HepG2 (cell line): ENCODE data around the gene TMEM238. TPM values are rescaled to one million over a fixed set of nuclear protein-coding genes. Genes with fewer than 3 reads are reported as not detected.

Experiments
- ATAC-seq: fragments of 200-7000 bp; cut with Tn5 transposase; 3 replicates; pipeline ENCODE4 v1.9.1; 2020; ENCODE audit warnings: mild to moderate bottlenecking, moderate library complexity
- BruUV-seq: library from RNA; stranded (reverse); fragments of 400-500 nt; replicated peaks from 2 replicates; lab custom pipeline; 2021; lab: Mats Ljungman, UMichigan
- CTCF ChIA-PET: fragments of 300-600 bp; formaldehyde crosslinking; extraction: SDS; loops from one replicate; lab custom pipeline; 2021; ENCODE audit warnings: low total read pairs, inconsistent platforms, low intra/inter-chr PET ratio; lab: Yijun Ruan, JAX
- POLR2A ChIA-PET: fragments of 350-600 bp; sonication (Branson Sonifier 250); formaldehyde crosslinking; loops from one replicate; lab custom pipeline; 2020; ENCODE audit warnings: antibody characterized with exemption, inconsistent platforms; lab: Yijun Ruan, JAX
- DNase-seq: peaks from one replicate; pipeline ENCODE4 v3.0.0-alpha.2; 2015; ENCODE audit warnings: low spot score
- FAIRE-seq: peaks from 3 replicates; lab custom pipeline; 2011; peaks lifted over from hg19 to GRCh38; lab: Jason Lieb, UNC
- H2AFZ ChIP-seq: one replicate; pipeline ENCODE4 v1.6.1; 2011; ENCODE audit warnings: low read length, inconsistent platforms
- H3K27ac ChIP-seq: fragments of 300-600 bp; 3 replicates; pipeline ENCODE4 v1.8.0; 2011; ENCODE audit warnings: mixed run types, mild to moderate bottlenecking, mixed read lengths, low read length, inconsistent platforms; ENCODE audit not compliant: insufficient read depth; ENCODE audit errors: extremely low read length
- H3K27me3 ChIP-seq, 2 experiments: fragments of 200-600 bp in 1 of 2; 2 replicates in 1 of 2; 3 replicates in 1 of 2; pipeline versions ENCODE4 v1.6.0 to v1.8.0; 2011; ENCODE audit warnings: low read length in 2 of 2, mild to moderate bottlenecking in 2 of 2, moderate library complexity in 2 of 2, inconsistent platforms in 1 of 2; ENCODE audit not compliant: insufficient read depth in 2 of 2, control insufficient read depth in 1 of 2
- H3K36me3 ChIP-seq, 2 experiments: fragments of 200-600 bp in 1 of 2; replicated peaks in 1 of 2; 2 replicates in 1 of 2; 3 replicates in 1 of 2; pipeline versions ENCODE4 v1.5.1 to v1.8.0; 2011; ENCODE audit warnings: low read length in 2 of 2, inconsistent platforms in 1 of 2; ENCODE audit not compliant: insufficient read depth in 2 of 2, control insufficient read depth in 1 of 2
- H3K4me1 ChIP-seq: 2 replicates; pipeline ENCODE4 v1.5.1; 2012; ENCODE audit warnings: low read length, inconsistent platforms; ENCODE audit not compliant: insufficient read depth
- H3K4me2 ChIP-seq: 2 replicates; pipeline ENCODE4 v1.6.0; 2011; ENCODE audit warnings: low read depth, low read length, inconsistent platforms
- H3K4me3 ChIP-seq, 3 experiments: fragments of 200-600 bp in 1 of 3; sonication (generic), shearing (Covaris generic) in 1 of 3; replicated peaks in 1 of 3; 2 replicates each; pipeline ENCODE4 v1.5.1; 2011 to 2016; ENCODE audit warnings: low read length in 3 of 3, inconsistent platforms in 2 of 3, low read depth in 2 of 3, mild to moderate bottlenecking in 2 of 3, control low read depth in 1 of 3, mixed read lengths in 1 of 3; ENCODE audit not compliant: insufficient read depth in 1 of 3
- H3K79me2 ChIP-seq: one replicate; pipeline ENCODE4 v1.6.1; 2011; ENCODE audit warnings: low read length, inconsistent platforms; ENCODE audit not compliant: insufficient read depth
- H3K9ac ChIP-seq: 2 replicates; pipeline ENCODE4 v1.6.0; 2011; ENCODE audit warnings: mild to moderate bottlenecking, low read depth, low read length, inconsistent platforms; ENCODE audit not compliant: insufficient read depth
- H3K9me3 ChIP-seq: 2 replicates; pipeline ENCODE4 v1.5.1; 2012; ENCODE audit warnings: mild to moderate bottlenecking, low read length
- H4K20me1 ChIP-seq: 2 replicates; pipeline ENCODE4 v1.6.0; 2011; ENCODE audit warnings: inconsistent platforms, mild to moderate bottlenecking, low read length, moderate library complexity; ENCODE audit not compliant: insufficient read depth
- AGO2 ChIP-seq: fragments of 200-400 bp; formaldehyde crosslinking; optimal IDR thresholded peaks from 2 replicates; pipeline ENCODE3; 2017; ENCODE audit warnings: mild to moderate bottlenecking, low read depth, low read length, moderate library complexity
- HOXA5 ChIP-seq: sonication (generic); formaldehyde crosslinking; IDR thresholded peaks from 2 replicates; pipeline ENCODE4 v1.4.0; 2020; ENCODE audit warnings: missing genetic modification reagents
- HOXD1 ChIP-seq: sonication (generic); formaldehyde crosslinking; IDR thresholded peaks from 2 replicates; pipeline ENCODE4 v1.5.0; 2020; ENCODE audit warnings: missing genetic modification reagents
- KLF16 ChIP-seq, 2 experiments: sonication (generic) in 1 of 2; formaldehyde crosslinking in 1 of 2; IDR thresholded peaks; 2 replicates each; pipeline versions ENCODE4 v1.6.1 to v1.8.0; 2016 to 2023; ENCODE audit warnings: missing genetic modification reagents in 2 of 2, missing compliant biosample characterization in 1 of 2
- PAX8 ChIP-seq: sonication (generic); formaldehyde crosslinking; IDR thresholded peaks from 2 replicates; pipeline ENCODE4 v1.8.0; 2022; ENCODE audit warnings: mild to moderate bottlenecking, missing genetic modification reagents, borderline replicate concordance
- PITX1 ChIP-seq: sonication (generic); formaldehyde crosslinking; IDR thresholded peaks from 2 replicates; pipeline ENCODE4 v1.5.1; 2020; ENCODE audit warnings: mild to moderate bottlenecking, missing genetic modification reagents
- SKIL ChIP-seq: sonication (generic); formaldehyde crosslinking; IDR thresholded peaks from 2 replicates; pipeline ENCODE4 v1.8.0; 2022; ENCODE audit warnings: missing genetic modification reagents, mild to moderate bottlenecking, moderate library complexity, borderline replicate concordance
- TBP ChIP-seq: sonication (generic); formaldehyde crosslinking; IDR thresholded peaks from 2 replicates; pipeline ENCODE4 v1.5.0; 2020; ENCODE audit warnings: missing genetic modification reagents
- TMF1 ChIP-seq: sonication (generic); formaldehyde crosslinking; IDR thresholded peaks from 2 replicates; pipeline ENCODE4 v1.8.1; 2022; ENCODE audit warnings: low read depth, missing genetic modification reagents
- ZBTB7B ChIP-seq: sonication (generic); formaldehyde crosslinking; IDR thresholded peaks from 2 replicates; pipeline ENCODE4 v1.4.0; 2020; ENCODE audit warnings: missing genetic modification reagents
- ZFP82 ChIP-seq: sonication (generic); formaldehyde crosslinking; IDR thresholded peaks from 2 replicates; pipeline ENCODE4 v1.5.1; 2020; ENCODE audit warnings: mild to moderate bottlenecking, missing genetic modification reagents, borderline replicate concordance
- ZNF18 ChIP-seq: sonication (generic); formaldehyde crosslinking; IDR thresholded peaks from 2 replicates; pipeline ENCODE4 v1.8.0; 2022; ENCODE audit warnings: mild to moderate bottlenecking, missing genetic modification reagents; ENCODE audit not compliant: insufficient replicate concordance
- ZNF274 ChIP-seq: sonication (generic); formaldehyde crosslinking; IDR thresholded peaks from 2 replicates; pipeline ENCODE4 v1.5.1; 2020; ENCODE audit warnings: mild to moderate bottlenecking, missing genetic modification reagents
- ZNF34 ChIP-seq: sonication (generic); formaldehyde crosslinking; IDR thresholded peaks from 2 replicates; pipeline ENCODE4 v1.4.0; 2020; ENCODE audit warnings: mild to moderate bottlenecking, missing genetic modification reagents, borderline replicate concordance
- ZNF484 ChIP-seq: sonication (generic); formaldehyde crosslinking; IDR thresholded peaks from 2 replicates; pipeline ENCODE4 v1.5.1; 2020; ENCODE audit warnings: mild to moderate bottlenecking, low read depth, missing genetic modification reagents, borderline replicate concordance
- ZNF672 ChIP-seq: sonication (generic); formaldehyde crosslinking; IDR thresholded peaks from 2 replicates; pipeline ENCODE4 v1.8.1; 2022; ENCODE audit warnings: missing genetic modification reagents
- ZNF678 ChIP-seq: sonication (generic); formaldehyde crosslinking; IDR thresholded peaks from 2 replicates; pipeline ENCODE4 v1.4.0; 2020; ENCODE audit warnings: mild to moderate bottlenecking, missing genetic modification reagents
- WGBS: methylation state at CpG from one replicate; pipeline ENCODE4 v1.1.6; 2017; ENCODE audit warnings: low lambda C conversion rate; 5-methylcytosine and 5-hydroxymethylcytosine counted together
- in situ Hi-C: cut with HindIII; loops from 2 replicates; pipeline ENCODE4 v1.10.0; 2017; ENCODE audit warnings: low pct_unique_long_range_greater_than_20kb; ENCODE audit not compliant: extremely low pct_ligation_motif_present
- intact Hi-C: fragments of 100-400 bp; cut with micrococcal nuclease; formaldehyde crosslinking; loops from one replicate; pipeline ENCODE4 v1.10.0; 2022; ENCODE audit not compliant: unreplicated experiment
- polyA plus RNA-seq, 8 experiments: library from polyadenylated mRNA; depleted of rRNA in 3 of 8; stranded (reverse) in 7 of 8; unstranded in 1 of 8; fragments of >200 nt; fragmentation: Illumina TruSeq in 4 of 8; extraction: Trizol in 4 of 8; gene quantifications; 2 replicates each; pipeline versions ENCODE4 v1.2.1 to v1.2.3, GENCODE V29; 2011 to 2016; ENCODE audit warnings: low read depth in 4 of 8, missing spikeins in 1 of 8, mixed read lengths in 1 of 8; ENCODE audit not compliant: insufficient read depth in 1 of 8
- total RNA-seq, 5 experiments: library from RNA; depleted of rRNA; stranded (reverse); fragments of >200 nt; fragmentation: Illumina TruSeq; extraction: Trizol; gene quantifications; 2 replicates each; pipeline ENCODE4 v1.2.3, GENCODE V29; 2016; ENCODE audit warnings: low read depth in 1 of 5
- TF ChIP-seq, protein P1 (sequence below): sonication (generic); formaldehyde crosslinking; IDR thresholded peaks from 2 replicates; pipeline ENCODE4 v1.4.0; 2020; ENCODE audit warnings: mild to moderate bottlenecking, low read depth, missing genetic modification reagents

Gene TMEM238
- total and polyA plus RNA-seq, 2 of the 13 experiments (the other 11 are each of a cell fraction or from before 2014, with no cell fraction given): not detected

DNA sequence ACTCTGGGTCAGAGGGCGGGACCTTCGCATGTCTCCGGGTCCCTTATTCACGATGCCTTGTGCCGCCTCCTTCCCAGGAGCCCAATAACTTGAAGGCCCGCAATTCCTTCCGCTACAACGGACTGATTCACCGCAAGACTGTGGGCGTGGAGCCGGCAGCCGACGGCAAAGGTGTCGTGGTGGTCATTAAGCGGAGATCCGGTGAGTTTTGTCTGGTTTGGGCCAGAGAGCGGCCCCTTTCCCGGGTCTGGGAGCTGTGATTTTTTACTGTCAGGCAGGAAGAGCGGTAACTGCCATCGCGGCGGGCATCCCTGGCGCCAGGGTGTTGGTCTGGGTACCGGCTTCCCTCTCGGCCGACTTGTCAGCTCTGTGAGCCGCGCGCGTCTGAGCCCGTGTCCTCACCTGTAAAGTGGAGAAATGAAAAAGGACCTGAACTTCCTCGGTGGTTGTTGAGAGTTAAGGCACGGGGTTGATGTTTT is 2.4 kb upstream of the TMEM238 start:
- intact Hi-C loops: loop anchor here (5.0 kb wide), 1 partner anchor 54 kb away; no protein-coding TSS in a partner anchor
- in situ Hi-C loops: no loop called here
- Histone ChIP-seq H3K9ac (peak overlapping the region; percentile 96), H4K20me1 (peaks cover 46% of the 10 kb centered on the region), H3K27ac (peak overlapping the region; percentile 67), H2AFZ (no peak overlapping the region), H3K79me2 (peaks cover 30% of the 10 kb centered on the region), H3K9me3 (no peaks in the 10 kb centered on the region), H3K27me3 (no peaks in the 10 kb centered on the region; a peak in 1 of 5 replicates), H3K4me3 (peak overlapping the region; percentile 86 to 100 (median 89)), H3K4me1 (peaks cover 40% of the 10 kb centered on the region), H3K36me3 (peaks cover 16 to 35% of the 10 kb centered on the region in 2 experiments), H3K4me2 (peak overlapping the region; percentile 96)
- BruUV-seq: no TSS peak
- ATAC-seq (no peak), FAIRE-seq (no peak), DNase-seq (no peak)
- ChIA-PET POLR2A (interaction anchor here (0.5 to 9.7 kb wide), 4 partner anchors 20 to 106 kb away, joined by 3 to 62 read pairs (median 6); partner anchors contain the start of genes GARIN5B, HSPBP1, KMT5C and UBE2S), CTCF (interaction anchor here (0.7 kb wide), 1 partner anchor 40 kb away, joined by 3 read pairs; no protein-coding TSS in a partner anchor)
- WGBS: 3% methylated on average over 31 of the region's 33 CpGs
- TF ChIP-seq TBP: no peak
- TF ChIP-seq ZNF672 (CRISPR knock-in tag): 0 out of 2 replicates have a peak, but pooled peaks have one; percentile 10
- peak; percentile 38; the same call in 1 of the 2 replicates for TF ChIP-seq PAX8 (CRISPR knock-in tag)
- TF ChIP-seq ZNF484 (CRISPR knock-in tag): 0 out of 2 replicates have a peak, but pooled peaks have one; percentile 35
- TF ChIP-seq ZBTB7B (CRISPR knock-in tag): no peak
- 0 out of 2 replicates have a peak, but pooled peaks have one; percentile 14 for TF ChIP-seq HOXD1 (CRISPR knock-in tag)
- 0 out of 2 replicates have a peak, but pooled peaks have one; percentile 10 for TF ChIP-seq HOXA5 (CRISPR knock-in tag)
- TF ChIP-seq ZNF274 (CRISPR knock-in tag): 0 out of 2 replicates have a peak, but pooled peaks have one; percentile 5
- TF ChIP-seq AGO2: peak; percentile 26
- TF ChIP-seq PITX1 (CRISPR knock-in tag): 0 out of 2 replicates have a peak, but pooled peaks have one; percentile 17
- TF ChIP-seq, protein P1, sequence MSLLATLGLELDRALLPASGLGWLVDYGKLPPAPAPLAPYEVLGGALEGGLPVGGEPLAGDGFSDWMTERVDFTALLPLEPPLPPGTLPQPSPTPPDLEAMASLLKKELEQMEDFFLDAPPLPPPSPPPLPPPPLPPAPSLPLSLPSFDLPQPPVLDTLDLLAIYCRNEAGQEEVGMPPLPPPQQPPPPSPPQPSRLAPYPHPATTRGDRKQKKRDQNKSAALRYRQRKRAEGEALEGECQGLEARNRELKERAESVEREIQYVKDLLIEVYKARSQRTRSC (CRISPR knock-in tag): 0 out of 2 replicates have a peak, but pooled peaks have one; percentile 16
- 0 out of 2 replicates have a peak, but pooled peaks have one; percentile 25 for TF ChIP-seq ZNF34 (CRISPR knock-in tag)
- 0 out of 2 replicates have a peak, but pooled peaks have one; percentile 24 for TF ChIP-seq ZFP82 (CRISPR knock-in tag)
- TF ChIP-seq KLF16 (CRISPR knock-in tag; IDR thresholded peaks at IDR 0.05): no peak
- TF ChIP-seq ZNF18 (CRISPR knock-in tag): peak; percentile 30
- 0 out of 2 replicates have a peak, but pooled peaks have one; percentile 3 for TF ChIP-seq SKIL (CRISPR knock-in tag)
- 0 out of 2 replicates have a peak, but pooled peaks have one; percentile 73 for TF ChIP-seq ZNF678
- no peak for TF ChIP-seq TMF1 (CRISPR knock-in tag)
